ENCODE data around the gene ANKS1B. TPM values are rescaled to one million over a fixed set of nuclear protein-coding genes. Genes with fewer than 3 reads are reported as not detected.

ANKS1B gene
- total RNA-seq, 2 donors from 2014 or later = 45.5 to 65.9 TPM

GRCh38 chr12:99549196-99549595, 435.5 kb downstream of the ANKS1B start:
- Histone ChIP-seq H3K36me3 (no peaks in the 10 kb centered on the region), H3K9me3 (no peaks in the 10 kb centered on the region), H3K4me1 (ENCODE audit: control insufficient read depth in 1 of 2, low read depth in 2 of 2) (no peaks in the 10 kb centered on the region), H3K27ac (no peak overlapping the region), H3K27me3 (replicated peaks; ENCODE audit: insufficient read depth) (no peaks in the 10 kb centered on the region), H3K4me3 (no peak overlapping the region)
- TF ChIP-seq CTCF (IDR thresholded peaks at IDR 0.05) = no peak
- DNase-seq (ENCODE audit: low spot score) = no peak
- no peak for ATAC-seq (ENCODE audit: insufficient number of reproducible peaks, low FRiP score, low read depth)

GRCh38 chr12:99544457-99544856, 440.3 kb downstream of the ANKS1B start:
- H3K27me3 ChIP-seq (replicated peaks; ENCODE audit: insufficient read depth) = no peaks in the 10 kb centered on the region
- H3K36me3 ChIP-seq = no peaks in the 10 kb centered on the region
- no peaks in the 10 kb centered on the region for H3K4me1 ChIP-seq (ENCODE audit: control insufficient read depth in 1 of 2, low read depth in 2 of 2)
- DNase-seq (ENCODE audit: low spot score) (no peak), ATAC-seq (ENCODE audit: insufficient number of reproducible peaks, low FRiP score, low read depth) (no peak)
- no peak for TF ChIP-seq CTCF (IDR thresholded peaks at IDR 0.05)
- H3K9me3 ChIP-seq = no peaks in the 10 kb centered on the region
- no peak overlapping the region for H3K4me3 ChIP-seq
- no peak overlapping the region for H3K27ac ChIP-seq

GRCh38 chr12:99529966-99530365, 454.8 kb downstream of the ANKS1B start:
- H3K27me3 ChIP-seq (replicated peaks; ENCODE audit: insufficient read depth) = no peaks in the 10 kb centered on the region

GRCh38 chr12:99528478-99528877, 456.3 kb downstream of the ANKS1B start:
- Histone ChIP-seq H3K36me3 (no peaks in the 10 kb centered on the region), H3K4me3 (no peak overlapping the region), H3K4me1 (ENCODE audit: control insufficient read depth in 1 of 2, low read depth in 2 of 2) (no peaks in the 10 kb centered on the region), H3K9me3 (no peaks in the 10 kb centered on the region), H3K27me3 (replicated peaks; ENCODE audit: insufficient read depth) (no peaks in the 10 kb centered on the region), H3K27ac (no peak overlapping the region)
- DNase-seq (ENCODE audit: low spot score) (no peak), ATAC-seq (ENCODE audit: insufficient number of reproducible peaks, low FRiP score, low read depth) (no peak)
- TF ChIP-seq CTCF (IDR thresholded peaks at IDR 0.05) = no peak

More at GRCh38 chr12:99529966-99530365, 454.8 kb downstream of the ANKS1B start:
- Histone ChIP-seq H3K27ac (no peak overlapping the region), H3K36me3 (no peaks in the 10 kb centered on the region), H3K9me3 (no peaks in the 10 kb centered on the region), H3K4me1 (ENCODE audit: control insufficient read depth in 1 of 2, low read depth in 2 of 2) (no peaks in the 10 kb centered on the region), H3K4me3 (no peak overlapping the region)
- no peak for DNase-seq (ENCODE audit: low spot score)
- ATAC-seq (ENCODE audit: insufficient number of reproducible peaks, low FRiP score, low read depth) = no peak
- no peak for TF ChIP-seq CTCF (IDR thresholded peaks at IDR 0.05)

GRCh38 chr12:99523853-99524252, 460.9 kb downstream of the ANKS1B start:
- no peak for DNase-seq (ENCODE audit: low spot score)

More at GRCh38 chr12:99523853-99524252, 460.9 kb downstream of the ANKS1B start:
- Histone ChIP-seq H3K9me3 (no peaks in the 10 kb centered on the region), H3K4me3 (no peak overlapping the region), H3K36me3 (no peaks in the 10 kb centered on the region), H3K27me3 (replicated peaks; ENCODE audit: insufficient read depth) (no peaks in the 10 kb centered on the region), H3K4me1 (ENCODE audit: control insufficient read depth in 1 of 2, low read depth in 2 of 2) (no peaks in the 10 kb centered on the region), H3K27ac (no peak overlapping the region)
- no peak for TF ChIP-seq CTCF (IDR thresholded peaks at IDR 0.05)
- no peak for ATAC-seq (ENCODE audit: insufficient number of reproducible peaks, low FRiP score, low read depth)
